HEK293 (cell line): ENCODE results near the gene PSEN2.

Experiments
- AEBP2 ChIP-seq: fragments of 450-650 bp; formaldehyde crosslinking; IDR thresholded peaks from 2 replicates; pipeline ENCODE4 v1.5.1; 2016; ENCODE audit warnings: missing biosample characterization, missing genetic modification characterization, borderline replicate concordance
- CTCF ChIP-seq: fragments of 450-650 bp; formaldehyde crosslinking; IDR thresholded peaks from 2 replicates; pipeline ENCODE4 v1.5.1; 2016; ENCODE audit warnings: missing biosample characterization, missing genetic modification characterization
- GLI2 ChIP-seq: fragments of 450-650 bp; formaldehyde crosslinking; IDR thresholded peaks from 2 replicates; pipeline ENCODE4; 2017; ENCODE audit warnings: missing biosample characterization, missing genetic modification characterization, low read depth, borderline replicate concordance
- MEIS1 ChIP-seq: sonication (generic); formaldehyde crosslinking; IDR thresholded peaks from 2 replicates; pipeline ENCODE4 v1.8.1; 2022; ENCODE audit warnings: missing genetic modification reagents, mild to moderate bottlenecking, borderline replicate concordance
- PRDM10 ChIP-seq: fragments of 450-650 bp; formaldehyde crosslinking; IDR thresholded peaks from 2 replicates; pipeline ENCODE4 v1.5.1; 2016; ENCODE audit warnings: missing biosample characterization, missing genetic modification characterization
- ZNF10 ChIP-seq: fragments of 450-650 bp; formaldehyde crosslinking; IDR thresholded peaks from 2 replicates; pipeline ENCODE4 v1.5.1; 2017; ENCODE audit warnings: missing biosample characterization, missing genetic modification characterization
- ZNF155 ChIP-seq: fragments of 450-650 bp; formaldehyde crosslinking; IDR thresholded peaks from 2 replicates; pipeline ENCODE4 v1.5.1; 2016; ENCODE audit warnings: missing biosample characterization, missing genetic modification characterization
- ZNF16 ChIP-seq: fragments of 450-650 bp; formaldehyde crosslinking; IDR thresholded peaks from 2 replicates; pipeline ENCODE4 v1.5.1; 2016; ENCODE audit warnings: low read depth, missing biosample characterization, missing genetic modification characterization
- ZNF350 ChIP-seq: fragments of 450-650 bp; formaldehyde crosslinking; IDR thresholded peaks from 2 replicates; pipeline ENCODE4 v1.5.0; 2017; ENCODE audit warnings: missing biosample characterization, mild to moderate bottlenecking, missing genetic modification characterization
- ZNF362 ChIP-seq: fragments of 450-650 bp; formaldehyde crosslinking; IDR thresholded peaks from 2 replicates; pipeline ENCODE4 v1.5.1; 2016; ENCODE audit warnings: missing biosample characterization, missing genetic modification characterization
- ZNF404 ChIP-seq: fragments of 450-650 bp; formaldehyde crosslinking; IDR thresholded peaks from 2 replicates; pipeline ENCODE4 v1.5.1; 2017; ENCODE audit warnings: missing biosample characterization, missing genetic modification characterization
- ZNF549 ChIP-seq: fragments of 450-650 bp; IDR thresholded peaks from 2 replicates; pipeline ENCODE4 v1.5.1; 2018; ENCODE audit warnings: missing biosample characterization, missing genetic modification characterization, mild to moderate bottlenecking, inconsistent platforms, moderate library complexity
- ZNF629 ChIP-seq: fragments of 450-650 bp; formaldehyde crosslinking; IDR thresholded peaks from 2 replicates; pipeline ENCODE4 v1.5.1; 2017; ENCODE audit warnings: missing biosample characterization, missing genetic modification characterization
- ZNF660 ChIP-seq: fragments of 450-650 bp; IDR thresholded peaks from 2 replicates; pipeline ENCODE4 v1.5.1; 2018; ENCODE audit warnings: missing biosample characterization, mild to moderate bottlenecking, missing genetic modification characterization
- ZNF776 ChIP-seq: fragments of 450-650 bp; formaldehyde crosslinking; IDR thresholded peaks from 2 replicates; pipeline ENCODE4 v1.5.0; 2017; ENCODE audit warnings: missing biosample characterization, missing genetic modification characterization, borderline replicate concordance
- ZNF791 ChIP-seq: fragments of 450-650 bp; formaldehyde crosslinking; IDR thresholded peaks from 2 replicates; pipeline ENCODE4 v1.5.1; 2016; ENCODE audit warnings: missing biosample characterization, missing genetic modification characterization
- TF ChIP-seq, protein P1 (sequence below): fragments of 450-650 bp; formaldehyde crosslinking; IDR thresholded peaks from 2 replicates; pipeline ENCODE4 v1.5.1; 2016; ENCODE audit warnings: missing biosample characterization, missing genetic modification characterization
- TF ChIP-seq, protein P2 (sequence below): fragments of 450-650 bp; formaldehyde crosslinking; IDR thresholded peaks from 2 replicates; pipeline ENCODE4 v1.5.1; 2017; ENCODE audit warnings: missing biosample characterization, missing genetic modification characterization
- TF ChIP-seq, protein P3 (sequence below): fragments of 450-650 bp; formaldehyde crosslinking; IDR thresholded peaks from 2 replicates; pipeline ENCODE4 v1.5.1; 2016; ENCODE audit warnings: missing biosample characterization, missing genetic modification characterization
- TF ChIP-seq, protein P4 (sequence below): fragments of 450-650 bp; formaldehyde crosslinking; conservative IDR thresholded peaks from 2 replicates; pipeline ENCODE4 v1.5.1; 2016; ENCODE audit warnings: low read depth, missing biosample characterization, missing genetic modification characterization

PSEN2 gene

DNA sequence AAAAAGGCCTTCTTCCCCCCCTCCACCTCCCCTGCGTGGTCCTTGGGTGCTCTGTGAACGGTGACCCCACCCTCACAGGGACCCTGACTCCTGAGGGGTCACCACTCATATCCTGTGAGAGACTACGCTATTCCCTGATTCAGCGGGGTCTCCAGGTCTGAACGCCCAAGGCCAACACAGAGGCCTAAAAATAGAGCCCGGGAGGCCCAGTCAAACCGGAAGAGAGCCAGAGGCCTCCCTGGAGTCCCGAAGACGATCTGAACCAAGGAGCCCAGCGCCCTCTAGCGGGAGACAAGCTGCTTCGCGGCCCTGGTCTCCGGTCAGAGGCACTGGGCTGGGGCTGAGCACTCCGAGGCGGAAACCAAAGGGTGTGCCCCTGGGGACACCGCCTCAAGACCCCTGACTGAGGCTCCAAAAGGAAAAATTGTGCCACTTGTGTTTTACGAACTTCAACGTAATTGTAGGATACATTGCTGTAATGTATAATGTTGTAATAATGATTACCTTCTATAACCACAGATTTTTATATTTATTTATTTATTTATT lies 42.4 kb upstream of the PSEN2 start (continued):
- TF ChIP-seq PRDM10 (tag by site-specific recombination) (peak; percentile 88), ZNF350 (tag by site-specific recombination) (no peak), ZNF362 (tag by site-specific recombination) (no peak), ZNF155 (tag by site-specific recombination) (no peak), ZNF660 (tag by site-specific recombination) (peak; percentile 94; the same call in 1 of the 2 replicates), AEBP2 (tag by site-specific recombination) (no peak), ZNF629 (tag by site-specific recombination) (peak; percentile 41; the same call in 1 of the 2 replicates), MEIS1 (CRISPR knock-in tag) (no peak), CTCF (peak; percentile 97), ZNF16 (tag by site-specific recombination) (no peak), ZNF776 (tag by site-specific recombination) (no peak), ZNF10 (no peak), GLI2 (tag by site-specific recombination) (no peak), ZNF404 (tag by site-specific recombination) (no peak), ZNF549 (tag by site-specific recombination) (no peak), ZNF791 (tag by site-specific recombination) (no peak)
- TF ChIP-seq, protein P1, sequence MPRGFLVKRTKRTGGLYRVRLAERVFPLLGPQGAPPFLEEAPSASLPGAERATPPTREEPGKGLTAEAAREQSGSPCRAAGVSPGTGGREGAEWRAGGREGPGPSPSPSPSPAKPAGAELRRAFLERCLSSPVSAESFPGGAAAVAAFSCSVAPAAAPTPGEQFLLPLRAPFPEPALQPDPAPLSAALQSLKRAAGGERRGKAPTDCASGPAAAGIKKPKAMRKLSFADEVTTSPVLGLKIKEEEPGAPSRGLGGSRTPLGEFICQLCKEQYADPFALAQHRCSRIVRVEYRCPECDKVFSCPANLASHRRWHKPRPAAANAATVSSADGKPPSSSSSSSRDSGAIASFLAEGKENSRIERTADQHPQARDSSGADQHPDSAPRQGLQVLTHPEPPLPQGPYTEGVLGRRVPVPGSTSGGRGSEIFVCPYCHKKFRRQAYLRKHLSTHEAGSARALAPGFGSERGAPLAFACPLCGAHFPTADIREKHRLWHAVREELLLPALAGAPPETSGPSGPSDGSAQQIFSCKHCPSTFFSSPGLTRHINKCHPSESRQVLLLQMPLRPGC, result 0 out of 2 replicates have a peak, but pooled peaks have one; percentile 31
- TF ChIP-seq, protein P2, sequence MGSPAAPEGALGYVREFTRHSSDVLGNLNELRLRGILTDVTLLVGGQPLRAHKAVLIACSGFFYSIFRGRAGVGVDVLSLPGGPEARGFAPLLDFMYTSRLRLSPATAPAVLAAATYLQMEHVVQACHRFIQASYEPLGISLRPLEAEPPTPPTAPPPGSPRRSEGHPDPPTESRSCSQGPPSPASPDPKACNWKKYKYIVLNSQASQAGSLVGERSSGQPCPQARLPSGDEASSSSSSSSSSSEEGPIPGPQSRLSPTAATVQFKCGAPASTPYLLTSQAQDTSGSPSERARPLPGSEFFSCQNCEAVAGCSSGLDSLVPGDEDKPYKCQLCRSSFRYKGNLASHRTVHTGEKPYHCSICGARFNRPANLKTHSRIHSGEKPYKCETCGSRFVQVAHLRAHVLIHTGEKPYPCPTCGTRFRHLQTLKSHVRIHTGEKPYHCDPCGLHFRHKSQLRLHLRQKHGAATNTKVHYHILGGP (tag by site-specific recombination), result no peak
- TF ChIP-seq, protein P3, sequence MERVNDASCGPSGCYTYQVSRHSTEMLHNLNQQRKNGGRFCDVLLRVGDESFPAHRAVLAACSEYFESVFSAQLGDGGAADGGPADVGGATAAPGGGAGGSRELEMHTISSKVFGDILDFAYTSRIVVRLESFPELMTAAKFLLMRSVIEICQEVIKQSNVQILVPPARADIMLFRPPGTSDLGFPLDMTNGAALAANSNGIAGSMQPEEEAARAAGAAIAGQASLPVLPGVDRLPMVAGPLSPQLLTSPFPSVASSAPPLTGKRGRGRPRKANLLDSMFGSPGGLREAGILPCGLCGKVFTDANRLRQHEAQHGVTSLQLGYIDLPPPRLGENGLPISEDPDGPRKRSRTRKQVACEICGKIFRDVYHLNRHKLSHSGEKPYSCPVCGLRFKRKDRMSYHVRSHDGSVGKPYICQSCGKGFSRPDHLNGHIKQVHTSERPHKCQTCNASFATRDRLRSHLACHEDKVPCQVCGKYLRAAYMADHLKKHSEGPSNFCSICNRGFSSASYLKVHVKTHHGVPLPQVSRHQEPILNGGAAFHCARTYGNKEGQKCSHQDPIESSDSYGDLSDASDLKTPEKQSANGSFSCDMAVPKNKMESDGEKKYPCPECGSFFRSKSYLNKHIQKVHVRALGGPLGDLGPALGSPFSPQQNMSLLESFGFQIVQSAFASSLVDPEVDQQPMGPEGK (tag by site-specific recombination), result peak; percentile 47; the same call in 1 of the 2 replicates
- TF ChIP-seq, protein P4, sequence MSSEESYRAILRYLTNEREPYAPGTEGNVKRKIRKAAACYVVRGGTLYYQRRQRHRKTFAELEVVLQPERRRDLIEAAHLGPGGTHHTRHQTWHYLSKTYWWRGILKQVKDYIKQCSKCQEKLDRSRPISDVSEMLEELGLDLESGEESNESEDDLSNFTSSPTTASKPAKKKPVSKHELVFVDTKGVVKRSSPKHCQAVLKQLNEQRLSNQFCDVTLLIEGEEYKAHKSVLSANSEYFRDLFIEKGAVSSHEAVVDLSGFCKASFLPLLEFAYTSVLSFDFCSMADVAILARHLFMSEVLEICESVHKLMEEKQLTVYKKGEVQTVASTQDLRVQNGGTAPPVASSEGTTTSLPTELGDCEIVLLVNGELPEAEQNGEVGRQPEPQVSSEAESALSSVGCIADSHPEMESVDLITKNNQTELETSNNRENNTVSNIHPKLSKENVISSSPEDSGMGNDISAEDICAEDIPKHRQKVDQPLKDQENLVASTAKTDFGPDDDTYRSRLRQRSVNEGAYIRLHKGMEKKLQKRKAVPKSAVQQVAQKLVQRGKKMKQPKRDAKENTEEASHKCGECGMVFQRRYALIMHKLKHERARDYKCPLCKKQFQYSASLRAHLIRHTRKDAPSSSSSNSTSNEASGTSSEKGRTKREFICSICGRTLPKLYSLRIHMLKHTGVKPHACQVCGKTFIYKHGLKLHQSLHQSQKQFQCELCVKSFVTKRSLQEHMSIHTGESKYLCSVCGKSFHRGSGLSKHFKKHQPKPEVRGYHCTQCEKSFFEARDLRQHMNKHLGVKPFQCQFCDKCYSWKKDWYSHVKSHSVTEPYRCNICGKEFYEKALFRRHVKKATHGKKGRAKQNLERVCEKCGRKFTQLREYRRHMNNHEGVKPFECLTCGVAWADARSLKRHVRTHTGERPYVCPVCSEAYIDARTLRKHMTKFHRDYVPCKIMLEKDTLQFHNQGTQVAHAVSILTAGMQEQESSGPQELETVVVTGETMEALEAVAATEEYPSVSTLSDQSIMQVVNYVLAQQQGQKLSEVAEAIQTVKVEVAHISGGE (tag by site-specific recombination), result peak; percentile 55
